Stimulated activated CD4-positive, alpha-beta T cell treated with anti-CD3 and anti-CD28 coated beads, Interleukin-2, amount 100 ng/mL, for 24 hours (primary cell): ENCODE results near the gene CH25H.
A peak's percentile ranks its signal among the peaks of the same experiment; 100 is the strongest.
"Not testable (repeated sequence)": the region's sequence is repeated elsewhere in the genome, so short reads cannot be mapped to it uniquely, and the experiment has no call there.

Source experiments
- DNase-seq, 2 donors: peaks; one replicate each; pipeline ENCODE4 v3.0.0-alpha.2; 2020

The CH25H gene, protein sequence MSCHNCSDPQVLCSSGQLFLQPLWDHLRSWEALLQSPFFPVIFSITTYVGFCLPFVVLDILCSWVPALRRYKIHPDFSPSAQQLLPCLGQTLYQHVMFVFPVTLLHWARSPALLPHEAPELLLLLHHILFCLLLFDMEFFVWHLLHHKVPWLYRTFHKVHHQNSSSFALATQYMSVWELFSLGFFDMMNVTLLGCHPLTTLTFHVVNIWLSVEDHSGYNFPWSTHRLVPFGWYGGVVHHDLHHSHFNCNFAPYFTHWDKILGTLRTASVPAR

DNA sequence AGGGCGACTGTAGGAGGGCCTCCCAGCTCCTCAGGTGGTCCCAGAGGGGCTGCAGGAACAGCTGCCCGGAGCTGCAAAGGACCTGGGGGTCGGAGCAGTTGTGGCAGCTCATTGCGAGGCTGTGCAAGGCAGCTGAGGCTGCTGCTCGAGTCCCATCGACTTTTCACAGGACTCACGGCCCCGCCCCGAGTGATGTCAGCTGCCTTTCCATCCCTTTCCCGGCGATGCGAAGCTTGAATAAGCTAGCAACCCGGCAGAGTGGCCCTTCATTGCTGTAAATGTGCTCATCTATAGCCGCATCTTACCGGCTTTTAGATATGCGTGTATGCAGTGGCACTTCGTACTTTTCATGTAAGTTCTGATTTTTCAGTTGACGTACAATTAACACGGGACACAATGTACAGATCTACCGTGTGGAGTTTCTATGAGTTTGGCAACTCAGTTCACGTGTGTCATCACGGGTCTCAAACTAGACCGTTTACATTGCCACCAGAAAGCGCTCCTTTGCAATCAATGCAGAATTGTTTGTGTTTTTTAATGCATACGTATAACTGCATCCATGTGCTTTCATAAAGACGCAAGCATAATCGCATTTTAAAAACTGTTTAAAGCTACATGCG is at the start of gene CH25H:
CH25H (minus strand) TSS at position 137 of the 620 bp plus-strand sequence; CDS start at position 112, 25 bp downstream.
- peak; percentile 61 to 73 for DNase-seq

DNA sequence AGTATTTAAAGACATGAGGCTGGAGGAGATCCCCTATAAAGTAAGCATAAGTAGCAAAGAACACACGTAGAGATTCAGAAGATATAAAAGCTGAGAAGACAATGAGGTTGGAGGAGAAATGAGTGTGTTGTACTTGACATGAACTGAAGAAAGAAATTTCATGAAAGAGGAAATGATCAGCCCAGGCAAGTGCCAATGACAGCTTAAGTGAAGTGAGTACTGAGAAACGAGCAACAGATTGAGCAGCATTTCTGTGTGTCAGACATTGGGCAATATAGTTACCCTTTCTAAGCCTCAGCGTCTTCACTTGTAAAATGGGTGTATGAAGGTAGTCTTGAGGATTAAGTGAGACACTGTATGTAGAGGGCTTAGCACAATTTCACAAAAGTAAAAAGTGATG is 49.2 kb upstream of the CH25H start:
- DNase-seq = no peak

DNA sequence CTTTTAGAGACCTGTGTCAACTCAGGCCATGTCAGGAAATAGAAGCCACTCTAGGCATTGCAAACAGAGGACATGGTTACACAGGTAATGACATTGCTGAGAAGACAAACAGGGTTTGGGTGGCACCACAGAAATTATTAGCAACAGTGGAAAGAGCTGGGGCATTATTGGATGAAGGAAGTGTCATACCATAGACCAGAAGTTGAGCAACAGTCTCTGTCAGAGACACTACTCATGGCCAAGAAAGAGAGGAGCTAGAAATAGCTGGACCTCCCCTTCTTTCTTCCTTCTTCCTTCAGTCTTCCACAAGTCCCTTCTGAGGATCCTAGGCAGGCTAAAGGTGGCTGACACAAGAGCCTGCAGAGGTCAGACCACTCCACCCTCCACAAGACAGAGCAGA is 48.7 kb upstream of the CH25H start:
- DNase-seq = no peak

DNA sequence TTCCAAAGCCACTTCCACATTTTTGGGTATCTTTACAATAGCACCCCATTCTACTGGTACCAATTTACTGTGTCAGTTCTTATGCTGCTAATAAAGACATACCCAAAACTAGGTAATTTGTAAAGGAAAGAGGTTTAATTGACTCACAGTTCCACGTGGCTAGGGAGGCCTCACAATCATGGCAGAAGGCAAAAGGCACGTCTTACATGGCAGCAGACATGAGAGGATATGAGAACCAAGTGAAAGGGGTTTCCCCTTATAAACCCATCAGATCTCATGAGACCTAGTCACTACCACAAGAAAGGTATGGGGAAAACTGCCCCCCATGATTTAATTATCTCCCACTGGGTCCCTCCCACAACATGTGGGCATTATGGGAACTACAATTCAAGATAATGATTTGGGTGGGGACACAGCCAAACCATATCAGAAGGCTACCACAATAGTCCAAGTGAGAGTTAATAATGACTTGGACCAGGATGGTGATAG is 48.0 kb upstream of the CH25H start:
- peak in 1 of 2 donors; percentile 14 for DNase-seq

DNA sequence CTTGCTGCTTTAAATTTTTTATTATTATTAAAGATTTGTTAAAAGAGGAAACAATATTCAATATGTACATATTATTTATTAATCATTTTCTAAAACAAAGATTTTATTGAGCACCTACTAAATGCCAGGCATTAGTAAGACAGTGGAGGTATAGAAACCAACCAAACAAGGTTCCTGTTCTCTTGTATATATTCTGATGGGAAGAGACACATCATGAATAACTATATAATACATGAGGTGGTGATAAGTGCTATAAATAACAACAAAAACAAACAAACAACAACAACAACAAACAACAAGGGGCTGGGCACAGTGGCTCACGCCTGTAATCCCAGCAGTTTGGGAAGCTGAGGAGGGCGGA is 45.1 kb upstream of the CH25H start:
- DNase-seq = no peak

DNA sequence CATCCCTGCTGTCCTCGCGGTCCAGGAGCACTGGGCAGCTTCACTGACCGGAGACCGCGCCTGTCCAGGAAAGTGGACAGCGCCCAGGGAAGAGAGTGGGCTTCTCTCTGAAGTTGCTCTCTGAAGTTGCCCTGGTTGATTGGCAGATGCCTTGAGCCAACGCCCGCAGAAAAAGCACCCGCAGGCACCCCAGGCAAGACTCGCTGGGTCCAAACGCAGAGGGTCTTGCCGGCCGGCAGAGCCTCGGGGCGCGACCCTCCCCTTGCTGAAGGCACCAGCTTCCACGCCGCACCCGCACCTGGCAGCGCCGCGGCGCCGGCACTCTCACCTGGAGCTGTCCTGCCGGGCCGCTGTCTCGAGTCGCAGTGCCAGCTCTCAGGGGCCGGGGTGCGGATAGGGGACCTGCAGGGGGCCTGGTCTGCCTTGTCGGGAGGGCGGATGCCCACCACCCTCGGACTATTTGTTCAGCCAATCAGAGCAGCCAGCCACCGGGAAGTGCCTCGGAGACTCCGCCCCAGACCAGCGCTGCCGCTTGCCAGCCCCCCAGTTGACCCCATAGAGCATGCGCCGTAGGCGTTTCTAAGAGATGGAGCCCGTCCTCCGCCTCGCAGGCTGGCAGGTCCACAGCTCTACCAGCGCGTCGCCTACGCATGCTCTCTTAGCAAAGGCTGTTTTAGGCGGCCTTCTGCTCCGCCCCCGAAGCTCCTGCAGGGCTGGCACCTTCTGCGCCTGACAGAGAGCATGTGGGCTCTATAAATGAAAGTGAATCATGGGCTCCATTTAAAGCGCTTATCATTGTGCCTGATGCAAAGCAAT is 44.5 kb upstream of the CH25H start, which contains the start of gene LIPA:
LIPA (minus strand) TSS at position 367 of the 816 bp plus-strand sequence. CDS start 4,127 bp downstream, outside the sequence.
- DNase-seq = peak; percentile 92 to 95

DNA sequence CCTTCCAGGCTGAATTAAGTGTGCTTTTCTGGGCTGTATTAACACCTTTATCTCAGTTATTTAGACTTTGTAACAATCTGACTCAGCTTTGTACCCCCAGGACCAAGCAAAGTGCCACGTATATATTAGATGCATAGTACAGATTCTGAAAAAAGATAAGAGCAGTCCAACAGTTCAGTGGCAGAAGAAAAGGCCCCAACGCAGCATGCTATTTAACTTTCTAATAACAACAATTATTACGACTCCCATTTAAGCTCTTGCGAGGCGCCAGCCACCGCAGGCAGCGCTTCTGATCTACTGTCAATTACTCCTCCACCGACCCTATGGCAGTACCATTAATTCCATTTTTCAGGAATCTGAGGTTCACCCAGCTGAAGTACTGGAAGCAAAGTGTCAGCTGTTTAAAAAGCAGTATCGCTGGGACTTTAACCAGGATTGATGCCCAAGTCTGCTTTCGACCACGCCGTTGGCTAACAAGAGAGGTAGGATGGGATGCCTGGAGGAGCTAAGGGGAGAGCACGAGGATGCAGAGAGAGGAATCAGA is 43.8 kb upstream of the CH25H start:
- DNase-seq = no peak

DNA sequence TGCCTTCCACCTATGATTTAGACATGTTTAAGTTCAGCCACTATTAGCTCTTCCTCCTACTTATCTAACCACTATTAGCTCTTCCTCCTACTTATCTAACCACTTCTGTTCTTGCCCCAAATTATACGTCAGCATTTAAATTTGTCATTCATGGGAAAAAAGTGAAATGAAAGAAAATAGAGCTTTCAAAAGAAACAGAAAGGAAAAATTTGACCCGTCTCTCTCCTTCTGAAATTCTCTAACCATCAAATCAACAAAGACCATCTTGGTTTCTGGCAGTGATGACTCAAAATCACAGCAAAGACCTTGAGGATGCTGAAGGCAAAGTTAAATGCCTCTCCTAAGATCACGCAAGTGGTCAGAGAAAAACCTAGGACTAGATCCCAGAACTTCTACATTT is 41.9 kb upstream of the CH25H start:
- no peak for DNase-seq

DNA sequence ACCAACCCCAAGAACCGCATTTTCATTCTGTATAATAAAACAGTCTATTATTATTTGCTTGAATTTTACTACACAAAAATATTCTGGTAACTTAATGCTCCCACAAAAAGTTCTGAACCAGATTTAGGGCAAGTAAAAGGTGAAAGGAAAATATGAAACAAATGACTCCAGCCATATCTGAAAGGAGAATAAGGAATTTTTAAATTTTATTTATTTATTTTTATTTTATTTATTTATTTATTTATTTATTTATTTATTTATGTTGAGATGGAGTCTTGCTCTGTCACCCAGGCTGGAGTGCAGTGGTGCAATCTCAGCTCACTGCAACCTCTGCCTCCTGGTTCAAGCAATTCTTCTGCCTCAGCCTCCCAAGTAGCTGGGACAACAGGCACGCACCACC is 40.5 kb upstream of the CH25H start:
- DNase-seq = not testable (repeated sequence)

DNA sequence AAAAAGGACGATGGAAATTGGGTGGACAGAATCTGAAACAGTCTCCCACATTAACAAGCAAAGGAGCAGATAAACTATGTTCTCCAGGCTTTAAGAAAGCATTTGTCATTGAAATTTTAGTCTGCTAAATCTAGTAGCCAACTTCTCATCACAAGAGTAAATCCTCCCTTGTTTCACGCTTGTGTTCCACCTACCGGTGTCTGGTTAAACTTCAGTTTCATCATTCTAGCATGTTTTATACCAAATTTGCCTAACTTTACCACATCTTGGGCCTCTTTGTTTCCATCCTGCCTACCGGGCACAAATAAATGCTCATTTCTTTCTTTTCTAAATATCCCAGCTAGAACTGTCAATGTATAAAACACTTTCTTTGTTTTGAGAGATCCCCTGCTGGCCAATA is 38.7 kb upstream of the CH25H start:
- no peak for DNase-seq

DNA sequence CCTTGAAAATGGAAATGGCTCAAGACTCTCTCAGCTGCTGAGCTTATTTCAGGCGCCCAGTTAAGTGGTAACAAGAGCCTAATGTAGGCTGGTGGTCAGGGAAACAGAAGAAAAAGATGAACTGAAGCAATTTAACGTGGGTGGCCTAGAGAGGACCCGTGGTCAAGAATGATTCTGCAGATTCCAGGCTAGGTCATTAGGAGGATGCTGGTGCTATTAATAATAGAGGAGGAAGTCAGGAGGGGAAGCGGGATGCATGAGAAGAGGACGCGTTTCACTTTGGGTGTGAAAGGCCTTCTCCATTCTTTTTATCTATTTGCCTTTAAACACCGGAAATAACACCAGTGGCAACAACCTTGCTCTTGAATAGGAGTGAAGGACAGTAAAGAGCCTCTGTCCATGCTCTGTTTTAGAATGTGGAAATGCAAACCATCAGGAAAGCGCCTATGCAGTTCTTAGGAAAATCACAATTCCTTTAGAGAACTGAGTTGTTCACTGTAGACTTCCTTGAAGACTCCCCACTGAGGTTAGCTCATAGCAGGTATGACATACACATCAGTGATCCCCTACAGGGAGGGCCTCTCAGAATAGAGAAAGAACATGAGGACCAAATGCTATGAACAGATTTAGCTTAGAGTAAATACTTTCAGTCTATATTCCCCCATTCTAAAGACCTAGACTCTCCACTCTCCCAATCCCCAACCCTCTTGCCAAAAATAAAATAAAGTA is 35.9 kb upstream of the CH25H start:
- no peak for DNase-seq

DNA sequence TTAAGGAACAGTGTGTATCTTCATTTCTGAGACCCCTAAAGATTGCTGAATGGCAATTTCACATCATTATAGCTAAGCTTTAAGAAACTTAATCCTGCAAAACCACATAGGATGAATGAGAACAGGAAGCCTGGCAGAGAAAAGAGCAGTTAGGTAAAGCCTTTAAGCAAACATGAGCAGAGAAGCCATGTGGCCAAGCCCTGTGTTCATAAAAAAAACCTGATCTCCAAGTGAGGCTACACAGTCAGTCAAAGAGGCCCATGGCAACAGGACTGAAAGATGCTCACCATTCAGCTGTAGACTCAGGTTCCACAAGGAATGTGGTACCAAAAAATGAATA is 35.2 kb upstream of the CH25H start:
- DNase-seq = no peak

DNA sequence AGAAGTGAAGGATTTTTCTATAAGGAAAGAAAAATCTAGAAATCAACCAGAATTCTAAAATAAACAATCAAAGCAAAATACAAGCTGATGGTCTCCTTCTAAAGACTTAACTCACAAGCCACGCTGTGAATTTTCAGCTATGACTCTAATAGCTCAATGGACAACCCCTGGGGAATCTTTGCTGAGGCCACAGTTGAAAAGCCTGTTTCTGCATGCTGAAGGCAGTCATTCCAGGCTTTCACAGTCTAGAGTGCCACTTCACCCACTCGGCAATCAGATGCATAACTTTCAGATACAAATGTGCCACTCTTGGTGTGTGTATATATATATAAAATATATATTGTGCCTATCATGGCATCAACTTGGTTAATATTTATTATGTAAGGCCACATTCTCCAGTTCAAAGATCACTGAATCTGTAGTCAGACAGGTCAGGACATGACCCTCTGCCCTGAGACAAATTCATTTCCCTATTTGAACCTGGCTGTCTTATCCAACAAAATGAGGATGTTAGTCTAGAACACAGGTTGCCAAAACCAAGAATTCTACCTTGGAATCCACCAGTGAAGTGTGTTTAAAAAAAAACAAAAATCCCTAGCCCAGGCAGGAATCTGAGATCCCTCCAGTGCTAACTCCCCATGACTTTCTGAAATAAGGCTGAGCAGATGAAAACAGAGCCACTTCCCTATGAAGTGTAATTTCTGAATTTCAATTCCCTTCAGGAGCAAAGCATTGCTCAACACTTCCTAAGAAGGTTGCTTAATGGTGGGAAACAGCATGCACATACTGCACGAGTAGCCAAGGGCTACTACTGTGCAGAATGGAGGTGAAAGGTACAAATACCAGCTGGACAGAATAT is 34.6 kb upstream of the CH25H start:
- no peak for DNase-seq

DNA sequence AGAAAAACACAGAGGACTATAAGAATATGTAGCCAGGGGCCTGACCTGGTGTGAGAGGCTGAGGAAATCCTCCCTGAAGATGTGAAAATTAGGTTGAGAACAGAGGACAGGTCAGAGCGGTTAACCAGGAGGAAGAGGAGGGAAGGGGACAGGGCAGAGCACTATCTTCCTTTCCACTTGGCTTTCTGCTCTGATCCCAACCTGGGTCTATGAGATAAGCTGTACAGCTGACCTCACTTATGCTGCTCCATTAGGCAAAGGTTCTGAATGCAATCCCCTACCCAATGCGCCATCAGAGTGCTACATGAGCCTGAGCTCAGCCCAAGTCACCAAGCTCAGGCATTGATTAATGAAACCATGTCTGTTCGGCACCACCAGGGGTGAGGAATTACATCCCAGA is 33.9 kb upstream of the CH25H start:
- no peak for DNase-seq

DNA sequence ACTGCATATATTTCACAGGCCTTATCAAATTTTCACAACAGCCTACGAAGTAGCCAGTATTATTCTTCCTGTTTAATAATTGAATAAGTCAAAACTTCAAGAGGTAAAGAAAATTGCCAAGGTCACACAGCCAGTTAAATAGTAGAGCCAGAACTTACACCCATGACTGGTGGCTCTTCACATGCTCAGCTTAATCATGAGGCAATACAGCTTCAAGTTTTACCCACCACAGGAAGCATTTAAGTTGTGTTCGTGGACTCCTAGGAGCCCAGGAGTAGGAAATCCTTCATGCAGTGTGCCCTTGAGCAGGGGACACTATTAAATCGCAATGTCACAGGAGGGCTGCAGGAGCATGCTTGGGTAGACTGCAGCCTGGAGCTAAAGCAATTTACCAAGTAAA is 33.4 kb upstream of the CH25H start:
- no peak for DNase-seq

DNA sequence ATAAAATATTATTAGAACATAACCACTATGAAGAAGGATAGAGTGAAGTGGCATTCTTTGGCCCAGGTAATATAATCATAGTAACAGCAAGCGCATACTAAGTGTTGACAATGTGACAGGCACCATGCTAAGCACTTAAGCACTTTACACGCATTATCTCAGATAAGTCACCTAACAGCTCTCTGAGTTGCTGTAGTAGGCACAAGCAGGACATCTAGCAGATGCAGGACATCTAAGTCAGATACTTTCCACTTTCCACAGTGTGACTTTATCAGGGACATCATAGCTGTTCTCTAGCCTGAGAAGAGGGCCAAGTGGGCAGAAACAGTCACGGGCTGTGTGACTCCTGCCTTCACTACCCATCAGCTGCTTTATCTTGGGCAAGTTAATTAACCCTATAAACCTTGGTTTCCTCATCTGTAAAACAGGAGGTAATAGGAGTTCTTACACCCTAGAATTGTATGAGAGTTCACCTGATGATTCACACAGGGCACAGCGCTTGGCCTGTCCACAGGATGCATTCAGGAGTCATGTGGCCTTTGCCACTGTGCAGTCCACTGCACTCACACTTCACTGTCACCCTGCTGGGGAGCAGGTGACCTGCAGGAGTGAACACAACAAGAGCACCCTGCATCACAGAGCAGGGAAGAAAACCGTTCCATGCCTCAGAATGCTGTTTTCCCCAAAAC is 32.0 kb upstream of the CH25H start:
- DNase-seq = no peak

DNA sequence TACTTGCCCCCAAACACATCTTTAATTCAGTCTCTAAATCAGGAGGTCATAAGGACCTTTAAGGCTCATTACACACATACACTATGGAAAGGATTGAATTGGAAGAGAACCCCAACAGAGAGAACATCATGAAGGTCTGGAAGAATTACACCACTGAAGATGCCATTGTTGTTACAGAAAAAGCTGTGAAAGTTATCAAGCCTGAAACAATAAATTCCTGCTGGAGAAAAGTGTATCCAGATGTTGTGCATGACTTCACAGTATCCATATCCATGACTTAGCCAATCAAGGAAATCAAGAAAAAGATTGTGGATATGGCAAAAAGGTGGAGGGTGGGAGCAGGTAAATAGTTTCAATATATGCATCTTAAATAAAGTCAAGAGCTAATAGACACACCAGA is 30.7 kb upstream of the CH25H start:
- DNase-seq = no peak

DNA sequence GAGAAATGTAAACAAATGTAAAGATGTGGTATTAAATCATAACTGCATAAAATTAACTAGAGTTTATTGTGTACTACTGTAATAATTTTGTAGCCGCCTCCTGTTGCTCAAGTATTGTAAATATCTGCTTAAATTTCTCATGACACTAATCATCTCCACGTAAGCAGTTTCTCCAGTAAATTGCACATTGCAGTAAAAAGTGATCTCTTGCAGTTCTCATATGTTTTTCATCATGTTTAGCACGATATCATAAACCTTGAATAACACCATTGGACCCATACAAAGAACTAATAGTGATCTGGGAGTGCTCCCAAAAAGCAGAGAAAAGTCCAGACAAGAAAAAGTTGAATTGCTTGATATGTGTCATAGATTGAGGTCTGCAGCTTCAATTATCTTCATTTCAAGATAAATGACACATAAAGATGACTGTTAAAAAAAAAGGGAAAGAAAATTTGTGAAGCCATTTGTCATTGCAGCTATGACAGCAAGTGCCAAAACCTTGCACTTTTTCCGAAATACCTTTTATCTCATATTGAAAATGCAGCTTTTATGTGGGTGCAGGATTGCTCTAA is 29.2 kb upstream of the CH25H start:
- no peak for DNase-seq

DNA sequence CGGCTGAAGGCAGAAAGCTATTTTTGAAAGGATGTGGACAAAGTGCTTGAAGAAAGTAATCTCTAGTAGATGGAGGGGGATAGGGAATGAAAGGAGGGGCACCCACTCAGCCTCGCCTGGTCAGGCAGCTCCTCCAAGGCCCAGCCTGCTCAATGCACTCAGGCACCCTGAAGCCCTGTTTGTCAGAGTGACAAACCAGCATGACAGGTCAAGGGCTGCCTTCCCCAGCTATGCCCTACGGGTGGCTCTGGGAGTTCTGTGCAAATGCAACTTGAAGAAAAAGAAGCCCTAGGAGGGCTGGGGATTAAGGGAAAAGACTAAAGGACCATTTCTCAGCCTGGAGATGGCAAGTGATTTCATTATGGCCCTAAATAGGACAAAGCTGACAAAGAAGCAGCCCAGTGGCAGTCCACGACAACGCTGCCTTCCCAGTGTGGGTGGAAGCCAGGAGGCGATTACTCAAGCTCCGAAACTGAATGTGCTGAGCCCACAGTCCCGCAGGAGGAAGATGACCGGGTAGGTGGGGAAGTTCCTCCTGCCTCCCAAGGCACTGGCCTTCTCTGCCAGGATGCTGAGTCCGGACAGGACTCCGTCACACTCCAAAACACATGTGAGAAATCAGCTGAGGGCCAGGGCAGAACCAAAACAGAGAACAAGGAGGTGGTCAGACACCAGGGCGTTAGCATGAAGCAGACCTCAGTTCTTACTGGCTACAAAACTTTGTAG is 28.1 kb upstream of the CH25H start:
- DNase-seq = no peak

DNA sequence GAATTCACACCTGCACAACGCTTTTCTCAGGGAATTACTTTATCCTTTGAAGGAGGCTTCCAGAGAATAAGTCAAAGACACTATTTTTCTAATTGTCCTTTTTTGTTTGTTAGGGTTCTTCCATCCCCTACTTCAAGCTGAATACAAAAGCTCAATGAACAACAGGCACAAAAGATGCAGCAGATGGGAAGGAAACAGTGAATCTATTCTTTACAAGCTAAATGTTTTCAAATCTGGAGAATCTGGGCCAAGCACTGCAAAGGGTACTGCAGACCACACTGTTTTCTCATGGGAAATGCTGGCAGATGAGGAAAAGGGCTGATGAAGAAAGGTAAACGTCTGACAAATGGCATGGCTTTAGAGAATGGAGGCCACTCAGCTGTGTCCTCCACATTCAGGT is 25.9 kb upstream of the CH25H start:
- DNase-seq = no peak
